EH (cell line): ENCODE measurements around the gene PDLIM7.

Source experiments
- DNase-seq: peaks from one replicate; pipeline ENCODE4 v3.0.0-alpha.2; 2015; ENCODE audit warnings: low read depth

PDLIM7 gene

GRCh38 chr5:177524941-177525655 lies 27.7 kb upstream of the PDLIM7 start:
- DNase-seq, result no peak

- DNase-seq, result no peak
Observed at GRCh38 chr5:177524539-177524900, 27.1 kb upstream of the PDLIM7 start.

- DNase-seq, result no peak
Observed at GRCh38 chr5:177523711-177524538, 26.5 kb upstream of the PDLIM7 start.

- no peak for DNase-seq
Observed at GRCh38 chr5:177520916-177521513, 23.6 kb upstream of the PDLIM7 start.

- DNase-seq, result no peak
Observed at GRCh38 chr5:177520271-177520670, 22.9 kb upstream of the PDLIM7 start.

- DNase-seq, result no peak
Observed at GRCh38 chr5:177519463-177520235, 22.2 kb upstream of the PDLIM7 start.

- DNase-seq, result peak; percentile 100
Observed at GRCh38 chr5:177516601-177517568, 19.5 kb upstream of the PDLIM7 start, which contains the start of gene DDX41. DDX41 (minus strand) TSS chr5:177516961; CDS start chr5:177516945, 16 bp downstream.

- DNase-seq, result no peak
Observed at GRCh38 chr5:177515580-177515979, 18.2 kb upstream of the PDLIM7 start.

GRCh38 chr5:177514541-177514940 lies 17.1 kb upstream of the PDLIM7 start:
- DNase-seq, result no peak

GRCh38 chr5:177513500-177513899 lies 16.1 kb upstream of the PDLIM7 start:
- DNase-seq, result no peak

GRCh38 chr5:177512736-177513380 lies 15.5 kb upstream of the PDLIM7 start:
- no peak for DNase-seq

- no peak for DNase-seq
Observed at GRCh38 chr5:177511796-177512675, 14.6 kb upstream of the PDLIM7 start.

GRCh38 chr5:177511181-177511580 lies 13.8 kb upstream of the PDLIM7 start:
- DNase-seq, result no peak

GRCh38 chr5:177510567-177511053 lies 13.2 kb upstream of the PDLIM7 start:
- DNase-seq, result no peak

GRCh38 chr5:177509991-177510566 lies 12.7 kb upstream of the PDLIM7 start:
- no peak for DNase-seq

- no peak for DNase-seq
Observed at GRCh38 chr5:177509381-177509951, 12.1 kb upstream of the PDLIM7 start, which contains the start of gene DOK3. DOK3 (minus strand) TSS chr5:177509826; CDS start chr5:177509540, 286 bp downstream.

- no peak for DNase-seq
Observed at GRCh38 chr5:177508837-177509236, 11.4 kb upstream of the PDLIM7 start.

GRCh38 chr5:177508221-177508611 lies 10.8 kb upstream of the PDLIM7 start:
- DNase-seq, result no peak
